ENCODE results near the gene KCNAB3. TPM values are rescaled to one million over a fixed set of nuclear protein-coding genes. Genes with fewer than 3 reads are reported as not detected.
"Not testable (repeated sequence)": the region's sequence is repeated elsewhere in the genome, so short reads cannot be mapped to it uniquely, and the experiment has no call there.

The KCNAB3 gene
- polyA plus RNA-seq (ENCODE audit: insufficient read length), result 4.6 TPM

- no peak for DNase-seq (ENCODE audit: low read depth)
These were observed at the start of gene KCNAB3 for GRCh38 chr17:7929158-7930023. Gene KCNAB3 (minus strand): TSS chr17:7929856. CDS start chr17:7929435, 421 bp downstream.

DNA sequence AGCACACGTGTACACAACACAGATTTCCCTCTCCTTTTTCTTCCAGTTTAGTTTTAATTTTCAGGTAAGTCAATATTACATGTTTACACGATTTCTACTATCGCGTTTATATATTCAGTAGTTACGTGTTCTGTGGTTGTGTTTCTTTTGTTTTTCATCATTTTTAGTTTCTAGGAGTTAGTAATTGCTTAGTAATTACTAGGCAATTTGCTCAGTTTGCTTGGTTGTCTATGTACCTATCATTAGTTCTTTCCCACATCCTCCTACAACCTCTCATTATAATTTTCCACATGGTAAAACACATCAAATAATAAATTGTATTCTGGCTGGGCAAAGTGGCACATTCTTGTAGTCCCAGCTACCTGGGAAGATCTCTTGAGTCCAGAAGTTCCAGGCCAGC, 48.1 kb upstream of the KCNAB3 start:
- DNase-seq (ENCODE audit: low read depth), result no peak

- no peak for DNase-seq (ENCODE audit: low read depth)
These were observed 47.4 kb upstream of the KCNAB3 start for GRCh38 chr17:7977039-7977438.

DNA sequence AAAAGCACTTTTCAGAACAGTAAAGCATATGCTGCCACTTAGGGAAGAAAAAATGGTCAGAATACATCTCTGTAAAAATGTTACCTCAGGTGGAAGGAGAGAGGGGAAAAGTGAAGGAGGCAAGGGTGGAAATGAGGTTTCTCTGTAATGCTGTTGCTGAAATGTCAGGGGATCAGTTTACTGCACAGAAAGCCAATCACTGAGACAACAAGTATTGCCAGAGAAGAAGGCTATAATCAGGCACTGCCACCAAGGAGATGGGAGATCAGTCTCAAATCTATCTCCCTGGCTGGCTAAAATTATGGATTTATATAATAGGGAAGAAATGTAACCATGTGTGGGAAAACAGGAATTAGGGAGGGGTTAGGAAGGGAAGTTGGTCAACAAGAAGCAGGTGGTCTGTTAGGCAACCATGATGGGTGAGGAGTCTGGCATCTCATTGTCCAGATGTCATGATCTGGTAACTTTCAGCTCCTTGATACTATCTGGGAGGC, 45.0 kb upstream of the KCNAB3 start:
- no peak for DNase-seq (ENCODE audit: low read depth)

DNA sequence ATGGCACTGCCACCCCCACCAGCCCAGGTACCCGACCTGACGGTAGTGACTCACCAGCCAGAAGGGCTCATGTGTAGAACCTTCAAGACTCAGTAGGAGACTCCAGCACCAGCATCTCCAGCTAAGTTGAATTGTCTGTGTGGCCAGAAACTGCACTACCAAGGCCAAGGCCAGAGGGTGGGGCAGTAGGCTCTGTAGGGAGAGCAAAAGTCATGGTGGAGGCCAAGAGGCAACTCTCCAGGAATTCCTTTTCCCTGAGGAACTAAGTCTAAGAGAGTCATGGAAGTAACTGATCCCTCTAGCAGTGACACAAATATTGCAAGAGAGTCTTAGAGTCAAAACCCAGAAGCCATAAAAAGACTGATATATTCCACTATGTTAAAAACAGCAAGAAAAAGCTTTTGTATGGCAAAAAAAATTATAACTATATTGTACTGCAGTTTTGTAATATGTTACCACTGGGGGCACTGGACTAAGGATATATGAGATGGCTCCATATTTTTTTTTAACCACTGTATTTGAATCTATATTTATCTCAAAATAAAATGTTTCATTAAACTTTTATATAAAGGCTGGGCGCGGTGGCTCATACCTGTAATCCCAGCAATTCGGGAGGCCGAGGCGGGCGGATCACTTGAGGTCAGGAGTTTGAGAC, 42.6 kb upstream of the KCNAB3 start:
- no peak for DNase-seq (ENCODE audit: low read depth)

- no peak for DNase-seq (ENCODE audit: low read depth)
These were observed 42.0 kb upstream of the KCNAB3 start for GRCh38 chr17:7971651-7972050.

DNA sequence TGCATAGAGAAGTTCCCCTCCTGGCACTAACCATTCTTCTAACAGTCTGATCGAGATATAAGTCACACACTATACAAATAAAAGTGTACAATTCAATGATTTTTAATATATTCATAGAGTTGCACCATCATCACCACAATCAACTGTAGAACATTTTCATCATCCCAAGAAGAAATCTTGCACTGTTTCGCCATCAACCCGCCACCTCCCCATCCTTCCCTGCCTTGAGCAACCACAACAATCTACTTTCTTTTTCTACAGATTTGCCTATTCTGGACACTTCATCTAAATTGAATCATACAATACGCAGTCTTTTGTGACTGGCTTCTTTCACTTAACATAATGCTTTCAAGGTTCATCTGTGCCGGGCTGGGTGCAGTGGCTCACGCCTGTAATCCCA, 39.8 kb upstream of the KCNAB3 start:
- no peak for DNase-seq (ENCODE audit: low read depth)

DNA sequence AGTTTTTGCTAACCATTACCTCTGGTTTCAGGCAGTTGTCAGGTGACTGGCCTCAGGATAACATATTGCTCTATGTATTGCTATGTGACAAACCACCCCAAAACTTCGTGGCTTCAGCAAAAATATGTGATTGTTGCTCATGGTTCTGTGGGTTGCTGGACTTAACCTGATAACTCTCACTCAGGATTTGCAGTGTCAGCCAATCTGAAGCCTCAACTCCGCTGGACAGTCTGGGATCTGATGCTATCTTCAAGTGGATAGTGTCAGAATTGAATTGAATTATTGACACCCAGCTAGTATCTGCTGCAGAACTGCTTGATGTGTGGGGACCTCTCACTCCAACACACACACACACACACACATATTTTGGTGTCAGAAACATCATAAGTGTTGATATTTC, 38.1 kb upstream of the KCNAB3 start:
- no peak for DNase-seq (ENCODE audit: low read depth)

DNA sequence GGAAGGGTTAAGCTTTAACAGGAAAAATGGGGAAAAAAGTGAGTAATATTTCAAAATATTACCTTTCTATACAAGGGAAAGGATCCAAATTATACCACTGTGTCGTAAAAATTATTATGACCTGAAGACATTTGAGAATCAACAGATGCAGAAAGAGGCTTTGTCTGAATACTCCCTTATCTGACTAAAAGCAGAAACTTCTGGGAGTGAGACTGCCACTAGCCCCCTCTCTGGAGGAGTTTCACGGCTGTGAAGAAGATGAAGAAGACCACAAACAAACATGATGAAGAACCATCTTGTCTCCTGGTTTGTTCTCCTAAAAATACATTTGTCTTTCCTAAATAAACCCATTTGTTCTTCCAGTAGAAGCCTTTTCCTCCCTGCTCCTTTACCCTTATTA, 31.8 kb upstream of the KCNAB3 start:
- no peak for DNase-seq (ENCODE audit: low read depth)

DNA sequence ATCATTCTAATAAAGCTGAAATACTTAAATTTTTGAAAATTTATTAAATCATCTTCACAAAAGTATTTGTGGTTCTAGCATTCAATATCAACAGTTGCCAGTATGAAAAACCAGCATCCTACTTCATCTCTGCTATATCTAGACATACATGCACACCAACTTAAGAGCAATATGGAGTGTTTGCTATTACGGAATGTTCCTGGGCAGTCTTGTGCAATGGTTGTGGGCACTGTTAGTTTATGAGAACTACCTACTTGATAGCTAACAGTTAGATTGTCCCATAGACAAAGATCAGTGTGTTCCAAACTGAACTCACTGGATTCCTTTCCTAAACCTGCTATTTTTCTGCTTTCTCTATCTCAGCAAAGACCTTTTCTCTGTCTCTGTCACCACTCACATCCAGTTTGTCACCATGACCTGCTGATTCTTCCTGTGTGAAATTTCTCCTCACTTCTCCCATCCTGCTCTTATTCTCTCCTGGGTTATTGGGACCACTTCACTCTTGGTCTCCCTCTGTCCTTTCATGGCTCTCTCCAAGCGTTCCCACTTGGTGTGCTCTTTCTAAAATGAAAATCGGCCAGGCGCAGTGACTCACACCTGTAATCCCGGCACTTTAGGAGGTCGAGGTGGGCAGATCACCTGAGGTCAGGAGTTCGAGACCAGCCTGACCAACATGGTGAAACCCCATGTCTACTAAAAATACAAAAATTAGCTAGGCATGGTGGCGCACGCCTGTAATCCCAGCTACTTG, 30.0 kb upstream of the KCNAB3 start:
- no peak for DNase-seq (ENCODE audit: low read depth)

GRCh38 chr17:7956228-7956965, 26.7 kb upstream of the KCNAB3 start:
- peak; percentile 5 for DNase-seq (ENCODE audit: low read depth)

DNA sequence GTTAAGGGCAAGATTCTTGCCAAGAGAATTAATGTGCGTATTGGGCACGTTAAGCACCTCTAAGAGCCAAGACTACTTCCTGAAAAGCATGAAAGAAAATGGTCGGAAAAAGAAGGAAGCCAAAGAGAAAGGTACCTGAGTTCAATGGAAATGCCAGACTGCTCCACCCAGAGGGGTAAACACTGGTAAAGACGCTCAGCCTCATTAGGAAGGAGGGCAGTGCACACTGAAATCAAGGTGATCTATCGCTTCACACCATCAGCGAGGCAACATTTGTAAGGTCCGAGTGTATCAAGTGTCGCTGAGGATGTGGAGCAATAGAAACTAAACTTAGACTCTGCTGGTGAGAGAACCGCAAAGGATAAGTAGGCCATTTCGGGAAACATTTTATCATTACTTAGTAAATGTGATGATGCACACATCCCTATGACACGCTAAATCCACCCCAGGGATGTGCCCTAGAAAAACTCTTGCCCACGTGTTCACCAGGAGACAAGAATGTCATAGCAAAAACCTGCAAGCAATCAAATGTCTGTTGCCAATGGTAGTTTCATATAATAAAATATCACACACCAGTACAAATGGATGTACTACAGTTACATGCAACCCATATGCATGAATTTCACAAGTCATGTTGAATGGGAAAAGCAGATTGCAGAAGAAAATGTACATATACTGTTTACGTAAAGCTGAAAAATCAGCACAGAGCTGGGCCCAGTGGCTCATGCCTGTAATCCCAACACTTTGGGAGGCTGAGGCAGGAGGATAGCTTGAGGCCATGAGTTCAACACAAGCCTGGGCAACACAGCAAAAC, 26.0 kb upstream of the KCNAB3 start:
- no peak for DNase-seq (ENCODE audit: low read depth)

- DNase-seq (ENCODE audit: low read depth), result not testable (repeated sequence)
These were observed 23.6 kb upstream of the KCNAB3 start for GRCh38 chr17:7953266-7953665.

DNA sequence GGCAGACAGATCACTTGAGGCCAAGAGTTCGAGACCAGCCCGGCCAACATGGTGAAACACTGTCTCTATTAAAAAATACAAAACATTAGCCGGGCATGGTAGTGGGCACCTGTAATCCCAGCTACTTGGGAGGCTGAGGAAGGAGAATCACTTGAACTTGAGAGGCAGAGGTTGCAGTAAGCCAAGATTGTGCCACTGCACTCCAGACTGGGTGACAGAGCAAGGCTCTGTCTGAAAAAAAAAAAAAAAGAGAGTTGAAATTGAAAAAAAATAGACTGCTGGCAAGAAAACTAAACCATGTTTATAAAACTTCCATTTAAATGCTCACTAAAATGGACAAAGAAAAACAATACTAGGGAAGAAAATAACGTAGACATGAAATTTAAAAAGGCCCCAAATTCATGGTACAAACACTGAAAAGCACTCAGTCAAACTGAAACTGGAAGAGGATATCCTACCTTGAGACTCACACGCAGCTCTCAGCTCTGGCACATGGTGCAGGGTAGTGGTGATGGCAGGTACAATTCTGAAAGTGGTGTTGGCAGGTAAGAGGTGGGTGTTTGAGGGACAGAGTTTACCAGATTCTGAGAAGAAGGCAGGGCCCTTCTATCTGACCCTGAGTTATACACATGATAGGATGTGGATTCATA, 21.6 kb upstream of the KCNAB3 start:
- no peak for DNase-seq (ENCODE audit: low read depth)

- DNase-seq (ENCODE audit: low read depth), result no peak
These were observed 20.9 kb upstream of the KCNAB3 start for GRCh38 chr17:7950578-7950977.

DNA sequence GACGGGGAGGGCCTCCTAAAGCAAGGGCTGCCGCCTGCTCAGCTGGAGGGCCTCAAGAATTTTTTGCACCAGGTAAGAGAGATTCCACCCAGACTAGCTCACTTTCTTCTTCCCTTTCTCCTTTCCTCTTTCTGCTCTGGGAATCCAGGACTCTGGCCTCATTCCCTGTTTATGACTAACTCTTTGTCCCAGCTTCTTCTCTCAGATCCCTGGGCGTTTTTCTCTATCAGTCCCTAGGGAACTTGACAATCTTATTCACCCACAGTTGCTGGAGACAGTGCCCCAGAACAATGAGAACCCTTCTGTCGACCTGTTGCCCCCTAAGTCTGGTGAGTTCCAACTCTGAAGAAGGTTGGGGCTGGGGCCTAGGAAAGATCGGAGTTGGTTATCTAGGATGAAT, 18.0 kb upstream of the KCNAB3 start:
- DNase-seq (ENCODE audit: low read depth), result no peak

GRCh38 chr17:7946441-7946840, 16.8 kb upstream of the KCNAB3 start:
- no peak for DNase-seq (ENCODE audit: low read depth)

DNA sequence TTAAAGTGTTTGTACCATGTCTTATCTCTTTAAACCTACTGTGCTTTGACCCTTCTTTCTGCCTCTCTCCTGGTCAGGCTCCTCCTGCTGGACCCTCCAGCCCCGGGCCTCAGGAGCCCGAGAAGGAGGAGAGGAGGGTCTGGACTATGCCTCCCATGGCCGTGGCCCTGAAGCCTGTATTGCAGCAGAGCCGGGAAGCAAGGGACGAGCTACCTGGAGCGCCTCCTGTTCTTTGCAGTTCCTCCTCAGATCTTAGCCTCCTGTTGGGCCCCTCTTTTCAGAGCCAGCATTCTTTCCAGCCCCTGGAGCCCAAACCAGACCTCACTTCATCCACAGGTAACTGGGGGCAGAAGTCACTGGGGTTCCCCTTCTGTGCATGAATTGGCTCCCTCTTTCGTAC, 16.0 kb upstream of the KCNAB3 start:
- no peak for DNase-seq (ENCODE audit: low read depth)

GRCh38 chr17:7944326-7944725, 14.7 kb upstream of the KCNAB3 start:
- no peak for DNase-seq (ENCODE audit: low read depth)

DNA sequence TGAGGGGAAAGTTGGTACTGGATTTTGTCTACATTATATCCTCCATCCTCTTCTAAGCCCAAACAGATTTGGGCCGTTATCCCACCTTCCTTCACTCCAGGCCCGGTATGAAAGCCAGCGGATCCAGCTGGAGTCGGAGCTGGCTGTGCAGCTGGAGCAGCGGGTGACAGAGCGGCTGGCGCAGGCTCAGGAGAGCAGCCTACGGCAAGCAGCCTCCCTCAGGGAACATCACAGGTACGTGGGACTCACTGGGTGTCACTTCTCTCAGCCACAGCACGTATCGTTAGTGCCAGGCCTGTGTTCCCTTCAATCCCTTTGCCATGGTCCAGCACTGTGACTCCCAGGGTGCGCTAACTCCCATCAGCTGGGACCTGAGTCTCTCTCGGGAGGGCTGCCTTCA, 13.6 kb upstream of the KCNAB3 start:
- no peak for DNase-seq (ENCODE audit: low read depth)
